Suppressor macrophage treated with lipopolysaccharide for 1 hour (primary cell): Measurements from ENCODE around the gene NDE1.

Experiments
- DNase-seq, 3 donors: peaks; one replicate each; pipeline ENCODE4 v3.0.0-alpha.2; 2020 to 2022

The NDE1 gene

DNA sequence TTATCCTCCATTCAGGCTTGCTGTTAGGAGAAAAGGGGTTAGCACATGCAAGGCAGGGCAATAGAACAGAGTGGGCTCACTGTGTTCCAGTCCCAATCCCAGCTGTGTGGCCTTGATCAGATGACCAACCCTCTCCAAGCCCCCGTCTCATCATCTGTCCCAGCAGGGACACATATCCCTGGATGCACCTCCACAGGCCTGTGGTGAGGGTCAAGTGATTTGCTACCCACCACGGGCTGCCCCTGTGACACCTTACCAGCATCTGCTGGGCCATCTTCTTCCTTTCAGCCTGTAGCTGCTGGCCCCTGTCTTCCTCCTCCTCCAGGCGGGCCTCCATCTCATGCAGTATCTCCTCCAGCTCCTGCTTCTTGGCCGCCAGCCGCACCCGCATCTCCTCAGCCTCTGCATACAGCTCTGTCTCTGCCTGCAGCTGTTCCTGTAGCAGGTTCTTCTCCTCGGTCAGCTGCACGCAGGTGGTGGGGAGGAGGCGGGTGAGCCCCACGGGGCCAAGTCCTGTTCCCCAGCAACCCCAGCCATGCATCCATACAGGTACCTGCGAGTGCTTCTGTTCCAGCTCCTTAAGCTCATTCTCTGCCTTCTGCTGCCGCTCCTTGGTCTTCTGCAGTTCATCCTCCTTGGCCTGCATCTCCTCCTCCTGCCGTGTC is 91.3 kb downstream of the NDE1 start:
- DNase-seq: no peak

DNA sequence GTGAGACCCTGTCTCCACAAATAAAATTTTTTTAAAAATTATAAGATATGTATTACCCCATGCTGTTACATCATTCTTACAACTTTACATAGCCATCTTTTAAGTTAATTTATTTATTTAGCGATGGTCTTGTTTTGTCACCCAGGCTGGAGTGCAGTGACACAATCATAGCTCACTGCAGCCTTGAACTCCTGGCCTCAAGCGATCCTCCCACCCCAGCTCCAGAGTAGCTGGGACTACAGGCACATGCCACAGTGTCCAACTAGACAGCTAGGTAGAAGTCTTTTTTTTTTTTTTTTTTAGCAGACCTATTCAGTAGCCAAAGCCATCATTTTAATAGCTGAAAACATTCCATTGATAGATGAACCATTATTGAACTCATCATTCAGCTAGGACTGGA is 92.7 kb downstream of the NDE1 start:
- DNase-seq: no peak

DNA sequence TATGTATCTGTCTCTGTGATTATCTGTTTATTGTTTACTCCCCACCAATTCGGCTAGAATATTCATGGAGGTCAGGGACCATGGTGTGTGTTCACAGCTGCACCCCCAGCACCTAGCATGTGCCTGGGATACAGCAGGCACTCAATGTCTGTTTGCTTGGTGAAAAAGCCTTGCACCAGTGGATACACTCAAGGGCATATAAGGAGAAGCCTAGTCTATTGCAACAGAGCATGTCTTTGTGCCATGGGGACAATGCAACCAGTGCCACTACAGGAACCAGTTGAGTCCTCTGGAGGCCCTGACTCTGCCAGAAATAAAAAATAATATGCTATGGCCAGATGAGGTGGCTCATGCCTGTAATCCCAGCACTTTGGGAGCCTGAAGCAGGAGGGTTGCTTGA is 93.6 kb downstream of the NDE1 start:
- no peak for DNase-seq

DNA sequence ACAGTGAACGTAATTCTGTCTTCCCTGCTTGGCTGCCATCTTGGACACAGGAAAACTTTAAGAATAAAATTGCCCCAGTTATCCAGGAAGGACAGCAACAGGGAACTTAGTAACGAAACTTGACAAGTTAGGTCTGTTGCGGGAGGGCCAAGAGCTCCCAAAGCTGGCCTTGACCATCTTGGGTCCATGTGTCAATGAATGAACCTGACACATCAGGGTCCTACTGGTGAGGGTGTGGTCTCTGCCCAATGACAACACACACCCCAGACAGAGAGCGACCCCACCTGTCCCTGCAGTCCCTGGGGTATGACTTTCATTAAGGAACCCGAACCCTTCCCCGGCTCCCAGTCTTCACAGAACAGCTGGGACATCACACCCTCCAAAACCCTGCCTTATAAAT is 96.3 kb downstream of the NDE1 start:
- no peak for DNase-seq

DNA sequence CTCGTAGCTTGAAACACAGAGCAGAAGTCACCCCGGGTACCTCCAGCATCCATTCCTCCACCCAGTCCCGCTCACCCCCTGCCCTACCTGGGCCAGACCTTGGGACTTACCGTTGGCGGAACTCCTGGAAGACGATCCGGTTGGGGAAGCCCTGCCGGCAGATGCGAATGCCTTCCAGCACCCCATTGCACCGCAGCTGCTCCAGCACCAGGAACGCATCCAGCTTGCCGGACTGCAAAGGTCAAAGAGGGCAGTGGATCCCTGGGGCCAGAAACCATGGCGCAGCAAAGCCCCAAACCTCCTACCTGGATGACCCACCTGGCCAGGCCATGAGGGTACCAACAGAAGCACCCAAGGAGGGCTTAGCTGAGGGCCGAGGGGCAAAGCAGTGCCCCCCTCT is 97.9 kb downstream of the NDE1 start:
- no peak for DNase-seq

DNA sequence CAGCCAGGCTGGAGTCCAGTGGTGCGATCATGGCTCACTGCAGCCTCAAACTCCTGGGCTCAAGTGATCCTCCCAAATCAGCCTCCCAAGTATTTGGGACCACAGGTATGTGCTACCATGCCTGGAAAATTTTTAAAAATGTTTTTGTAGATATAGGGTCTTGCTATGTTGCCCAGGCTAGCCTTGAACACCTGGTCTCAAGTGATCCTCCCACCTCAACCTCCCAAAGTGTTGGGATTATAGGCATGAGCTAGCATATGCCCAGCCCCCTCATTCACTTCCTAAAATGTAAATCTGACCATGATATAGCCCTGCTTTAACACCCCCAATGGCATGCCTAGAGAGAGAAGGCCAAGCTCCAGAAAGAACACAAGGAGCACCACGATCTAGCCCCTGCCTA is 98.6 kb downstream of the NDE1 start:
- DNase-seq: no peak

DNA sequence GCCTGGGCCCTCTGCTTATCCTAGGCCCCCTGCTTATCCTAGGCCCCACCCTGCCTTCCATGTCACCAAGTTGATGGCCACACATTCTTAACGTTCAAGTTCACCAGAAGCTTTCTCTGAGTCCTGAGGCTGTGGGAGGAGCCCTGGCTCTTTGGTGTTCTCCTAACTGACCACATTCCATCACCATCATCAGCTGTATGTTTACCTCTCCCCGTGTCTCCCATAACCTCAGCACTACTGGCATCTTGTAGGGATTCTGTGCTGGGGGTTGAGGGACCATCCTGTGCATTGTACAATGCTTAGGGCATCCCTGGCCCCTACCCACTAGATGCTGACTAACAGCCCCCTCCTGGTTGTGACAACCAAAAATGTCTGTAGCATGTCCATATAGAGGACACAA is 99.3 kb downstream of the NDE1 start:
- DNase-seq: no peak

DNA sequence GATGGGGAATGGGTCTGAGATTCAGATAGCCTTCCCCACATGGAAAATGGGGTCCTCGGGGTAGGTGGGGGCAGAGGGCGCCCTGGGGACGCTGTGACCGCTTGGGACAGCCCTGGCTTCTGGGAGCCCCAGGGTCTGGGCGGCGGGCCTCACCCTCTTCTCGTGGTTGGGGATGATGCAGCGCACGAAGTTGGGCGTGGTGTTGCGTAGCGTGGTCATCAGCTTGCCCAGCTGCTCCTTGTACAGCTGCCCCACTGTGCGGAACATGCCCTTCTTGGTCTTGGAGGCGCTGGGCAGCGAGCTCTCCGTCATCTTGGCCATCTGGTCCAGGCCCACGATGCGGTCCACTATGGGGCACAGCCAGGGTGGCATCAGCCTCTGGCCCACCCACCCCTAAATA is 99.9 kb downstream of the NDE1 start:
- no peak for DNase-seq

DNA sequence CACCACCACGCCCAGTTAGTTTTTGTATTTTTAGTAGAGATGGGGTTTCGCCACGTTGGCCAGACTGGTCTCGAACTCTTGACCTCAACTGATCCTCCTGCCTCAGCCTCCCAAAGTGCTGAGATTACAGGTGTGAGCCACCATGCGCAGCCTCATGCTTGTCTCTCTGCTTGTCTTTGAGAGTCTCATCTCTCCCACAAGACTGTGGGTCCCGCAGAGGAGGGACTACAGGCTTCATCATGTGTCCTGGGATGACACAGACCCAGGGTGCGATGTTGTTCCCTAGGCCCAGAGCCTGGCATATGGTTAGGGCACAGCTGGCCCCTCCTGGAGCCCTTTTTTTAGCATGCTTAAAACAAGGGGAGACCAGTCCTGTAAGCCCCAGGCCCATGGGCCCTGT is 101.9 kb downstream of the NDE1 start:
- DNase-seq: no peak

DNA sequence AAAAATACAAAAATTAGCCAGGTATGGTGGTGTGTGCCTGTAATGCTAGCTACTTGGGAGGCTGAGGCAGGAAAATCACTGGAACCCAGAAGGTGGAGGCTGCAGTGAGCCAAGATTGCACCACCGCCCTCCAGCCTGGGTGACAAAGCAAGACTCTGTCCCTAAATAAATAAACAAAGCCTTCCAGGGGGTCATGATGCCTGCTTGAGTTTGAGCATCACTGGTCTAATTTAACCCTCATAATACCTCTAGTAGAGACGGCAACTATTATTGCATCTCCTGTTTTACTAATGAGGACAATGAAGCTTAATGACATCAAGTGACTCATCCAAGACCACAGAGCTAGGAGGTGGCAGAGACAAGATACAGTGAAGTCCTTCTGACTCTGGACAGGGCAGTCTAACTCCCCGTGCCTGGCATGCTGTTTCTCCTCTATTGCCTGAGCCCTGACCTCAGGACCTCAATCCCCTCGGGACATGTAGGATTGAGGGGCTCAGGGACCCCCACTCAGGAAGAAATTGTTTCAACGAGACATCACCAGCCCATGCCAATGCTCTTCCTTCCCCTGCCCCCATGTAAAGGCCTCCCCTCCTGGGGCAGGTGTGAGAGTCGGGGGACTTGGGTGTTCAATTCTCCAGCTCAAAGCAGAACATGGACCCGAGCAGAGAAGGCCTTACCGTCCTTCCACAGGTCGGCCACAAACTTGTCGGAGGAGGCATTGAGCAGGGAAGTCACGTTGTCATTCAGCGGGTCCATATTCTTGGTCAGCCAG is 102.9 kb downstream of the NDE1 start:
- DNase-seq: no peak

DNA sequence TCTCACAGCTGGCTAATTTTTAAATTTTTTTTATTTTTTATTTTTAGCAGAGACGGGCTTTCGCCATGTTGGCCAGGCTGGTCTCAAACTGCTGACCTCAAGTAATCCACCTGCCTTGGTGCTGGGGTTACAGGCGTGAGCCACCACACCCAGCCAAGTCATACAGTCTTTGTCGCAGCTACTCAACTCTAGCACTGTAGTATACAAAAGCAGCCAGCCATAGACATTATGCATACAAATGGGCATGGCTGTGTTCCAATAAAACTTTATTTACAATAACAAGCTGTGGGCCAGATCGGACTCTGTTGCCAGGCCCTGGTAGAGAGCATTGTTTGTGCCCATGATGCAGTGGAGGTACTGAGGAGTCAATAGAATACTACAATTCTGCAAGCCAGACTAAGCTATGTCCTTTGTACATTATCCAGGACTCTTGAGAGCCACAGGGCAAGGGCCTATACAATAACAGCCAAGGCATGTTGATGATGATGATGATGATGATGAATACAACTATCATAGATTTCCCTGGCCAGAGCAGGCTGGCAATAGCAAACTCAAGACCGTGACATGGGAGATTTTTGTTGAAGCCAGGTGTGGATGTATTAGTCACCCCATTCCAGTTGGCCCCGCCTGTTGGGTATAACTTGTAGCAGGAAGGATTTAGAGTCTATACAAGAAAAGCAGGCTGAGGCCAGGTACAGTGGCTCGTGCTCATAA is 104.9 kb downstream of the NDE1 start:
- no peak for DNase-seq

DNA sequence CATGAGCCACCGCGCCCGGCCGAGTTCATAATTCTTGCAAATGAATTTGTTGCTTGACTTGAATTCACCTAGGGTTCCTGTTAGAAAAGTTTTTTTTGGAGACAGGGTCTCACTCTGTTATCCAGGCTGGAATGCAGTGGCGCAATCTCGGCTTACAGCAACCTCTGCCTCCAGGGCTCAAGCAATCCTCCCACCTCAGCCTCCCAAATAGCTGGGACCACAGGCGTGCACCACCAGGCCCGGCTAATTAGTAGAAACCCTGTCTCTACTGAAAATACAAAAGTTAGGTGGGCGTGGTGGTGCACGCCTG is 107.0 kb downstream of the NDE1 start:
- no peak for DNase-seq

DNA sequence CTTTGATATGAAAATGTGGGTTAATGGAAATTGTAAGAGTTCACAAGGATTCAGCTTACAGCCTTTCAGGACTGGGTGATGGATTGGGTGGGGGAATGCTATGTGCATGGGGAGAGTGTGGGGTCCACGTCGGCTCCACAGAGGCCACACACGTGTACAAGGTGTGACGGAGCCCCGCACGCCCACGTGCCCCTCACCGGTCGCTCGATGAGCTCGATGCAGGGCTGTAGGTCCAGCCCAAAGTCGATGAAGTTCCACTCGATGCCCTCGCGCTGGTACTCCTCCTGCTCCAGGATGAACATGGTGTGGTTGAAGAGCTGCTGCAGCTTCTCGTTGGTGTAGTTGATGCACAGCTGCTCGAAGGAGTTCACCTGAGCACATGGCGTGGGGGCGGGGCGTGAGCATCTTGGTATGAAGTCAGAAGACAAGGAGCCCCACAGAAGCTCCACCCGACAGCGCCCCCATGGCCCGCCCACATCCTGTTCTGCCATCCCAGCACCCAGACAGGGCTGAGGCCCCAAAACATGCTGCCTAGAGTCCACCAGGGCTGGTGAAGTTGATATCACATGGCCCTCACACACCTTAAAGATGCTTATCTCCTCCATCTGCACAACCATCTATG is 107.7 kb downstream of the NDE1 start:
- DNase-seq: no peak

DNA sequence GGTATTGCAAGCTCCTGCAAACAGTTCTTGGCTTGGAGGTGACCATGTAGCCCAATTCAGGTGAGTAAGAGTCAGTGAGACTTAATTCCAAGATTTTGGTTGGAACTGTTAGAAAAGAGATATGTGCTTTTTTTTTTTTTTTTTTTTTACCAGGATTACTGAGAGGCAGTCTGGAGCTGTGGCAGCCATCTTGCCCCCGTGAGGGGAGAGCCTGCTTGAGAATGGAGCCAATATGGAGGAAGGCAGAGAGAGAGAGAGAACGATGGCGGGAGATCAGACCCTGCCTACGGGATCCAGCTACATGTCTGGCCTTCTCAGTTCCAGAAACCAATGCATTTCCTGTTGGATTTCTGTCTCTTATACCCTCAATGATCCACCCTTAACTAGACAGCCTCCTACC is 109.0 kb downstream of the NDE1 start:
- DNase-seq: no peak

DNA sequence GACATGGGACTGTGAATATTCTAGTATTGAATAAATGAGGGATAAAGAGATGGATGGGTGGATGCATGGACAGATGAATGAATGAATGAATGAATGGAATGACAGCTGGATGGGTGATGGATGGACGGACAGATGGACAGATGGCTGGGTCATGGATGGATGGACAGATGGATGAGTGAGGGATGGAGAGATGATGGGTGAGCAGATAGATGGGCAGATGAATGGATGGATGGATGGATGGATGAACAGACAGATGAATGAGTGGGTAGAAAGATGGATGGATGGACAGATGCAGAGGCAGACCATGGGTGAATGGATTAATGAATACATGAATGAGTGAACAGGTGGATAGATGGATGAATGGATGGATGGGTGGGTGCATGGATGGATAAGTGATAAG is 110.1 kb downstream of the NDE1 start:
- DNase-seq: no peak

DNA sequence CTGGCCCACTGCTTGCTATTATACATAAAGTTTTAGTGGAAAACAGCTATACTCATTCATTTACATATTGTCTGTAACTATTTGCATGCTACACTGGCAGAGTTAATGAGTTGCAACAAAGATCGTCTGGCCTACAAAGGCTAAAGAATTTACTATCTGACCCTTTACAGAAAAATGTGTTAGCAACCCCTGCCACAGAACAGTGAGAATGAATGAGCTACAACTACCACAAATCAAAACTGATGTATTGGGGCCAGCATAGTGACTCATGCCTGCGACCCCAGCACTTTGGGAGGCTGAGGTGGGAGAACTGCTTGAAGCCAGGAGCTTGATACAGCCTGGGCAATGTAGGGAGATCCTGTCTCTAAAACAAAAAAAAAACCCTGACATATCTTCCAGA is 114.1 kb downstream of the NDE1 start:
- DNase-seq: no peak

DNA sequence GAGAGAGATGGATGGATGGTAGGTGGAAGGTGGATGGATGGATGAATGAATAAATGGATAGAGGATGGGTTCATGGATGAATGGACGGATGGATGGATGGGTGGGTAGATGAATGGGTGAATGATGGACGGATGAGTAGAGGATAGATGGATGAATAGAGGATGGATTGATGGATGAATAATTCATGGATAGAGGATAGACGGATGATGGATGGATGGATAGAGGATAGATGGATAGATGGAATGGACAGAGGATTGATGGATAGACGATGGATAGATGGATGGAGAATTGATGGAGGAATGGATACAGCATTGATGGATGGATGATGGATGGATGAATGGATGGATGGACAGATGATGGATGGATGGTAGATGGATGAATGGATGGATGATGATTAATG is 115.1 kb downstream of the NDE1 start:
- DNase-seq: no peak

DNA sequence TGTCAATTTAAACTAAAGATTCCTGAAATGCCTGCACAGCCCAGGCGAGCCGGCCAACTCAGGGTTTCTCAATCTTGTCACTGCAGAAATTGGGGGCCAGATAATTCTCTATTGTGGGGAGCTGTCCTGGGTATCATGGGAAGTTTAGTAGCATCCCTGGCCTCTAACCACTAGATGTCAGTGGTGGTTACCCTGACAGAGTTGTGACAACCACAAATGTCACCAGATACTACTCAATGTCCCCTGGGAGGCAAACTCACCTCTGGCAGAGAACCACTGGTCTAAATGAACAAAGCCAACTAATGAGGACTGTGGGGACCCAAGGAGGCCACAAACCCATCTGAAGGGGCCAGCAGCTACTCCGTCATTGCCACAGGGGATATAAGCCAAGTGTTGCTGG is 115.8 kb downstream of the NDE1 start:
- peak; percentile 37 to 75 (median 63) for DNase-seq

DNA sequence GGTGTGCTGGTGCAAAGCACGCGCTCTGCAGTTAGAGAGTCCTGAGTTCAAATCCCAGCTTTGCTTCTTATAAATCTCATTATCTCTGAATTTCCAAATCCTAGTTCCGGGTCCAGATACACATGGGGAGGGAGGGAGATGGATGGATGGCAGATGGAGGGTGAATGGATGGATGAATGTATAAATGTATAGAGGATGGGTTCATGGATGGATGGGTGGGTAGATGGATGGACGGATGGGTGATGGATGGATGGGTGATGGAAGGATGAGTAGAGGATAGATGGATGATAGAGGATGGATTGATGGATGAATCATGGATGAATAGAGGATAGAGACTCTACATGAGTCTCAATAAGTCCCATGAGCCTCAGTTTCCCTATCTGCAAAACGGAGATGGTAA is 116.9 kb downstream of the NDE1 start:
- DNase-seq: no peak

DNA sequence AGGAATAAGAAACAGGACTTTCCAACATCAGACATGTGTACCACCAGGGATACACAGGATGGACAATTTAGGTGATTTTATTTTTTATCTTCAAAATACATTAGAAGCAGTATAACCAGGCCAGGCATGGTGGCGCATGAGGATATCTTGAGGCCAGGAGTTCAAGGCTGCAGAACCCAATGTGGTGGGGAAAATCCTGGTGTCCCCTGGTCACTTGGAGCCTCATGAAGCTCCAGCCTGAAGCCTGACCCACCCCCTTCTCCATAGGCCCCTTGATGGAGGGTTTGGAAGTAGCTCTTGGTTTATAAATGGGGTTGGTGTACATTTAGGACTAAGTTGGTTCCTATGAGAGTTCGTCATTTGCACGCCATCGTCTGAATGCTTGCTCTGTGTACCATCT is 118.2 kb downstream of the NDE1 start:
- DNase-seq: no peak

DNA sequence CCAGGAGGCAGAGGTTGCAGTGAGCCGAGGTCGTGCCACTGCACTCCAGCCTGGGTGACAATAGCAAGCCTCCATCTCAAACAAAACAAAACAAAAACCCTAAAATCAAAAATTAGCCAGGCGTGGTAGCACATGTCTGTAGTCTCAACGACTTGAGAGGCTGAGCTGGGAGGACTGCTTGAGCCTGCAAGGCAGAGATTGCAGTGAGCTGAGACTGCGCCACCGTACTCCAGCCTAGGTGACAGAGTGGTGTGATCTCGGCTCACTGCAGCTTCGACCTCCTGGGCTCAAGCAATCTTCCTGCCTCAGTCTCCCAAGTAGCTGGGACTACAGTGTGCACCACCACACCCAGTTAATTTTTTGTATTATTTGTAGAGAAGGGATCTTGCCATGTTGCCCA is 119.2 kb downstream of the NDE1 start:
- DNase-seq: no peak

DNA sequence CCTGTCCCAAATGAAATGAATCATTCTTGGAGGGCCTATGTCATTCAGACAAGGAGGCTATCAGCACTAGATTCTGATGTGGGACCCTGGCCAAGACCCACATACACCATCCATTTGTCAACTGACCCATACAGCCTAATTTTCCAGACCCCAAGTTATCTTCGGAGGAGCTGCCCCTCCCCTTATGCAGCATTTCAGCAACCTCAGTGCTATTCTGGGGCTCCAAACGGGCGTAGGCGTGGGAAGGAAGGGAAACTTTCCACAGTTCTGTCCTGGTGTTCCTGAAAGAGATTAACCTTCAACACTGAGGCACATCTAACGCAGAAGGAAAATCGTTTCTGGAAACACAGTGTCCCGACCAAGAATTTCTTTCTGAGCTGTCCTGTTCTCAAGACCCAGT is 120.1 kb downstream of the NDE1 start:
- no peak for DNase-seq

DNA sequence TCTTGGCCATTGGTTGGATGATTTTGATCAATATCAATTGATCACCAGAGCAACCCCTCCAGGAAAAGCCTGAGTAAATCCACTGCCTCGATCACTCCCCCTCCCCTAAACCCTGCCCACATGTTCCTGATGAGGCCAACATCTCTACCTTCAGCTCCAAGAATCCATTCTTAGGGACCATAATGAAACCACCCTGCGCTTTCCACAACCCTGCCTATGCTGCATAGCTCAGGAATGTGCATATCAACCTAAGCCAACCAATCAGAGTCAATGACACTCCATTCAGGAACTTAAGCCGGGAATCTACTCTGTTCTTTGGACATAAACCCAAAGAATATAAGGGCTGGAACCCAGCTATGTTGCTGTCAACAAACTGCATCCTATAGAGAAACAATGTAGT is 120.5 kb downstream of the NDE1 start:
- DNase-seq: no peak

DNA sequence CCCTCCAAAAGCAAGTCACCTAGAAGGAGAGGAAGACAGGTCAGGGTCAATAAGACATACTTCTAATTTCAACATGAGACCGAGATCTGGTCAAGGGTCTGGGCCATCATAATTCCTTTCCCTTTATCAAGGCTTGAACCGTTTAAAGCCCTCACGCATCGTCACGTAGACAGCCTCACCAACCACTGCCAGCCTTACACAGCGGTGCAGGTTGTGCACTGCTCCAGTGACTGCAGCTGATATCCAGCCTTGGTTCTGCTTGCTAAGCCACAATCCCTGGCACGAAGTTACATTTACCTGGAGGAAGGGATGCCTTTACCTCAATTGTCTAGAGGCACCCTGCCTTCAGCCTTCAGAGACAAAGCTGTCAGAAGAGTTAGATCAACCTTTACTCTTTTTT is 121.6 kb downstream of the NDE1 start:
- DNase-seq: no peak
